Inflammatory macrophage treated with lipopolysaccharide for 1 hour (primary cell): ENCODE results near the gene RAB6C.
"Not testable (repeated sequence)": the region's sequence is repeated elsewhere in the genome, so short reads cannot be mapped to it uniquely, and the experiment has no call there.

Source experiments
- DNase-seq, 2 donors: peaks; one replicate each; pipeline ENCODE4 v3.0.0-alpha.2; 2020 to 2022

Gene RAB6C

GRCh38 chr2:129996657-129997237 is 17.3 kb downstream of the RAB6C start:
- not testable (repeated sequence) for DNase-seq

GRCh38 chr2:129998771-129999170 is 19.3 kb downstream of the RAB6C start:
- not testable (repeated sequence) for DNase-seq

GRCh38 chr2:130005862-130006261 is 26.4 kb downstream of the RAB6C start:
- DNase-seq = not testable (repeated sequence)

GRCh38 chr2:130016701-130017100 is 37.2 kb downstream of the RAB6C start:
- DNase-seq = not testable (repeated sequence)

- no peak for DNase-seq
Measured at GRCh38 chr2:130019402-130019801, 39.9 kb downstream of the RAB6C start.

- not testable (repeated sequence) for DNase-seq
Measured at GRCh38 chr2:130020069-130020468, 40.6 kb downstream of the RAB6C start.

GRCh38 chr2:130025931-130026330 is 46.5 kb downstream of the RAB6C start:
- DNase-seq = not testable (repeated sequence)
